Measurements from ENCODE around the gene HELZ. TPM values are rescaled to one million over a fixed set of nuclear protein-coding genes. Genes with fewer than 3 reads are reported as not detected.
"Not testable (repeated sequence)": the region's sequence is repeated elsewhere in the genome, so short reads cannot be mapped to it uniquely, and the experiment has no call there.

Gene HELZ
- total RNA-seq, 1 experiment from 2014 or later, result 75.0 TPM

DNA sequence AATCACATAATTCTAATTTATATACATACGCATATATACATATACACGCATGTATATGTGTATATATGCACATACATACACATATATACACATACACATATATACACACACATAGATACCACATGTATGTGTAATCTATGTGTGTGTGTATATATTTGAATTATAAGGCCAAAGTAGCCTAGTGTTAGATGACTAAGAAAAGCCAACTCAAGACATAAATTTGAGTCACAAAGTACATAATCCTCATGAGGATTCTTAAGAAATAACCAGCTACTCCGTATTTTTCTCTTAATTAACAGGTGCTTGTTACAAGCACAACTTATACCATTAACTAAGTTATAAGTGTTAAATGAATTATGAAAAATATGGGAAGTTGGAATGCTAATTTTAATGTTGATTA lies 115.7 kb downstream of the HELZ start:
- DNase-seq (ENCODE audit: low spot score), result no peak
- in situ Hi-C loops (cut with HindIII; ENCODE audit: low sequenced_read_pairs), result no loop called here

DNA sequence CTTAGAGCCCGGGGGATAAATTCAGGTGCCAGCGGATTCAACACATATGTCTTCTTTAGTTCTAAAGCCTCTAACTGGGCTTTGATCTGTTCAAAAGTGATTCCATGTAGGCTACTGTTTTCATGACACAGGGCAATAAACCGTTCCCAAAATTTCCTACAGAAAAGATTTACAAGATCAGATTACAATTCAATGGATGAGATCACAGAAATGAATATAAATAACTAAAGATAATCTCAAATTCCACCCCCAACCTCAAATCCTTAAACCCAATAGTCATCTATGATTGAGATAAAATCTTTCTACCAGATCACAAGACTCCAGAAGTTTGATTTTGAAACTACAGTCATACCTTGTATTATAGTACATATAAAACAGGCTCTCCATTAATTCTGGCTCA lies 116.3 kb downstream of the HELZ start:
- DNase-seq (ENCODE audit: low spot score), result no peak
- in situ Hi-C loops (cut with HindIII; ENCODE audit: low sequenced_read_pairs), result no loop called here

DNA sequence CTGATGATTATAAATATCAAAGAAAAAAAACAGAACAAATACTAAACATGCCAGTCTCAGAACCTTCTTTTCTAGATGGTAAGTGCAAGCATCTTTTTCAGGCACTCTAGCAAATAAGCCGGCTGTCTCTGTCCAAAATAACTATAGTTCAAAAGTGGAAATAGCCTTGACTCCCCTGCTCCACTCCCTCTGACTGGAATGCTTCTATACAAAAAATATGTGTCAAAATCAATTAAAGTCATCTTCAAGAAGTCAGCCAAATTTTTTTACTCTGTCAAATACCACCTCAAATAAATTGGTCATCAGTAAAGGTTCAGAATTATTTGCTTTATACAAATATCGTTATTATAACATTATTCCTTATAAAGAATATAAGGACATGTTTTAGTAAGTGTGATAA lies 117.1 kb downstream of the HELZ start:
- in situ Hi-C loops (cut with HindIII; ENCODE audit: low sequenced_read_pairs), result no loop called here
- no peak for DNase-seq (ENCODE audit: low spot score)

- in situ Hi-C loops (cut with HindIII; ENCODE audit: low sequenced_read_pairs), result no loop called here
- no peak for DNase-seq (ENCODE audit: low spot score)
Observed at GRCh38 chr17:67126983-67127382, 118.0 kb downstream of the HELZ start.

GRCh38 chr17:67126543-67126942 lies 118.5 kb downstream of the HELZ start:
- DNase-seq (ENCODE audit: low spot score); in situ Hi-C loops (cut with HindIII; ENCODE audit: low sequenced_read_pairs): not testable (repeated sequence)

DNA sequence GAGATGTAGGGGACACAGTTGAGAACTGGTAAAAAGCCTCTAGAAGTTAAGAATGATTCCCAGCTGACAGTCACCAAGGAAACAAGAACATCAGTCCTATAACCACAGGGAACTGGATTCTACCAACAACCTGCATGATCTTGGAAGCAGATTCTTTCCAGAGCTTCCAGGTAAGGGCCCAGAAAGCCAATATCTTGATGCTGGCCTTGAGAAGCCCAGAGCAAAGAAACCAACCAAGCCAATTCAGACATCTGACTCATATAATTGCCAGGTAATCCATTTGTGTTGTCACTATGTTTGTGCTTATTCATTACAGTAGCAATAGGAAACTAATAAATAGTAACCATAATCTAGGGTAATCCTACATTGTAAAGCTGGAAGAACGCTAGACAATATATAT lies 119.1 kb downstream of the HELZ start:
- in situ Hi-C loops (cut with HindIII; ENCODE audit: low sequenced_read_pairs), result no loop called here
- DNase-seq (ENCODE audit: low spot score), result no peak

DNA sequence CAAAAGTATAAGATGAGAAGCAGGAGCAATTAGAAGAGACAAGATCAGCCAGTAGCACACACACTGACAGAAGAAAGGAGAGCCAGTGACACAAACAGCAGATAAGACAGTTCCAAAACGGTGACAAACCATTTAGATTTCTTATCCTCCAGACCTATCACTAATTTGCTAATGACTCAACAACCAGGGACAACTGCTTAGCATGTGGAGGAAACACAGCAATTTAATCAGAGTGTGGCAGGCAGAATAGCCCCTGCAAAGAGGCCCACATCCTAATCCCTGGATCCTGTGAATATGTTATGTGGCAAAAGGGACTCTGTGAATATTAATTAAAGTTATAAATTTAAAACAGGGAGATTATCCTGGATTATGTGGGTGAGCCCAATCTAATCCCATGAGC lies 119.6 kb downstream of the HELZ start:
- in situ Hi-C loops (cut with HindIII; ENCODE audit: low sequenced_read_pairs), result no loop called here

GRCh38 chr17:67124450-67125148 lies 120.4 kb downstream of the HELZ start:
- in situ Hi-C loops (cut with HindIII; ENCODE audit: low sequenced_read_pairs), result no loop called here
- DNase-seq (ENCODE audit: low spot score), result no peak

More for the DNA sequence above, 119.6 kb downstream of the HELZ start:
- no peak for DNase-seq (ENCODE audit: low spot score)

DNA sequence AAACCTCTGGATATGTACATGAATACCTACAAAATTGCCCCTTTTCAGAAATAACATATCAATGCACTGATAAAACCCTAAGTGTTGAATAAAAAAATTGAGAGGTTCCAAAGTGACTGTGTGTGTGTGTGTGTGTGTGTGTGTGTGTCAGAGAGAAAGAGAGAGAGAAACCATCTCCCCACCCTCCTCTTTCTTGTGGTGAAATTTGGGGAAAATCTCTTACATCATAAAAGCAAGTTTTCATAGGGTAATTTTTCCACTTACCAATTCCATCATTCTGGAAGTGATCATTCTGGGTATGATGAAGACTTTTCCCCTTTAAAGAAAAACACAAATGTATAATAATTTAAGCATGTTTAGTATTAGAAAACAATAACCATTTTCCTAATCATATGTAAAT lies 121.3 kb downstream of the HELZ start:
- no peak for DNase-seq (ENCODE audit: low spot score)
- in situ Hi-C loops (cut with HindIII; ENCODE audit: low sequenced_read_pairs), result no loop called here

DNA sequence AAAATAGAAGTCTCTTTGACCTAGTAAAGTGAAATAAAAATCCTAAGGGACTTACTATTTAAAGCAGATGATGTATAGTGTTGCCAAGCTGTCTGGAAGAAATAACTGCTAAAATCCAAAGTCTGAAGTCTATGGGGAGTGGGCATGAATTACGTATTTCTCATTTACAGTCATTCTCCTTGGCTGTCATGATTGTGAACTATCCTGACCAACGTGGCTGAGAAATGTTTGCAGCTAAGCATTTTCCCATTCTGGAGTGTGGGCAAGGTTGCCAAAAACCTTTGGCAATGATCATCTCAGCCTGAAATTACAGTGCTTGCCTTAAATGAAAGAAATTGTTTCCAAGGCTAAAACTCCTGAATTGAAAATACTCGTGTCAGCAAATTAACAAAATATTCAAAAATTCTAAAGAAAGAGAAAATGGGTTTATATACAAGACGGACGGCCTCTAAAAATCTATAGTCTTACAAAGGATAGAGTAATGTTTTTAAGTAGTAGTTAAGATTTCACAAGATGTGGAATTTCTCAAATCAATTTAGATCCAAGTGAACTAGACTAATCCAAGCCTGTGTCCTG lies 123.6 kb downstream of the HELZ start:
- peak; percentile 79 for DNase-seq (ENCODE audit: low spot score)
- in situ Hi-C loops (cut with HindIII; ENCODE audit: low sequenced_read_pairs), result no loop called here

GRCh38 chr17:67119102-67119501 lies 125.9 kb downstream of the HELZ start:
- in situ Hi-C loops (cut with HindIII; ENCODE audit: low sequenced_read_pairs), result no loop called here
- DNase-seq (ENCODE audit: low spot score), result no peak

DNA sequence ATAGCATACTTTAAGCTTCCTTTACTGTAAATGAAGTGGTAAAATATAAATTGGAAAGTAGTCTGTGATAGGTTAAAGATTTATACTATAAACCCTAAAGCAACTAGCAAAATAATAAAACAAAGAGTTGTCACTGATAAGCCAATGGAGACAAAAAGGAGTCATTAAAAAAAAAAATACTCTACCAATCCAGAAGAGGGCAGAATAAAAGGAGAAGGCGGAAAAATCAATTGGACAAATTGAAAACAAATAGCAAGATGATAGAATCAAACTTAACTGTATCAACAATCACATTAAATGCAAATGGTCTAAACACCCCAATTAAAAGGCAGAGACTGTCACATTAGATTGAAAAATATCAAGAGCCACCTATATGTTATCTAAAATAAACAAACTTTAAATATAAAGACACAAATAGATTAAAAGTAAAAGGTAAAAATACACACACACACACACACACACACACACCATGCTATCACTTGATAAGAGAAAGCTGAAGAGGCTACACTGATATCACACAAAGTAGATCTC lies 128.9 kb downstream of the HELZ start:
- no peak for DNase-seq (ENCODE audit: low spot score)
- in situ Hi-C loops (cut with HindIII; ENCODE audit: low sequenced_read_pairs), result no loop called here

DNA sequence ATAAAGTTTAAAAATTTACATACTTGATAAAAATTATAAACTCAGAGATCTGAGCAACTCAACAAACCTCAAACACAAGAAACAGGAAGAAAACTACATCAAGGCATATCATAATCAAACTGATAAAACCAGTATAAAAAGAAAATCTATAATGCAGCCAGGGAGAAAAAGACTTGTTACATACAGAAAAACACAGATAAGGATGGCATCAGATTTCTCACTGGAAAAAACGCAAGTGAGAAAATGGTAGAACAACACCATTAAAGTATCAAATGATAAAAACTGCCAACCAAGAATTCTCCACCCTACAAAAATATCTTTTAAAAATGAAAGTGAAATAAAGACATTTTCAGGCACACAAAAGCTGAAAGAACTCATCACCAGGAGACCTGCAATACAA lies 129.6 kb downstream of the HELZ start:
- DNase-seq (ENCODE audit: low spot score), result no peak
- in situ Hi-C loops (cut with HindIII; ENCODE audit: low sequenced_read_pairs), result no loop called here

- in situ Hi-C loops (cut with HindIII; ENCODE audit: low sequenced_read_pairs), result no loop called here
- DNase-seq (ENCODE audit: low spot score), result no peak
Observed at GRCh38 chr17:67113486-67113885, 131.5 kb downstream of the HELZ start.

DNA sequence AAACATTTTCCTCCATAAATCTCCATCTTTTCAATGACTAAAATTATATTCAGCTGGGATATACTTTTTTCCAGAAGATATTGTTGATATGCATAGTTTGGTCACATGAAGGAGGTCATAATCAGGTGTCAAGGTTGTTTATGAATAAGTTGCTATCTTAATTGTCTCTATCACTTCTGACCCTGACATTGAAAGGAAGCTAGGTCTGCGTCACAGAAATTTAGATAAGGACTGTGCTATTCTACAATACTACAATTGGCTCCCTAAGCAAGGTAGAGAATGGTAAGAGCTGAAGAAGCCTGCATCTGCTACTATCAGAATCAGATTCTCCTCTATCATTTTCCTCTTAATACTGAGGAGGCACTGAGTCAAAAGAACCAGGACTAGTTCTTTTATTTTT lies 133.2 kb downstream of the HELZ start:
- DNase-seq (ENCODE audit: low spot score), result no peak
- in situ Hi-C loops (cut with HindIII; ENCODE audit: low sequenced_read_pairs), result no loop called here

GRCh38 chr17:67111327-67111726 lies 133.7 kb downstream of the HELZ start:
- DNase-seq (ENCODE audit: low spot score), result no peak
- in situ Hi-C loops (cut with HindIII; ENCODE audit: low sequenced_read_pairs), result no loop called here

DNA sequence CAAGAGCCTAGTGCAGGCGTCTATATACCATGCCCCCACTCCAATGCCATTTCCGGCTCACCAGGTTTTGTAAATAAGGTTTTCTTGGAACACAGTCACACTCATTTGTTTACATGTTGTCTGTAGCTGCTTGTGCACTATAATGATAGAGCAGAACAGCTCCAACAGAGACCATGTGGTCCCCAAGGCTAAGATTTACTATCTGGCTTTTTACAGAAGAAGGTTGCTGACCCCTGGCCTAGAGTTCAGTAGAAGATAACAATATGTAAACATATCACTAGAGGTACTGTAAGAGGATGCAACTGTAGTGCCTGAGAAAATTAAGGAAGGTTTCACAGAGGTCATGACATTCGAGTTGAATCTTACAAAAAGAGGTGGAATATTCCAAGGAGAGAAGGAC lies 134.4 kb downstream of the HELZ start:
- DNase-seq (ENCODE audit: low spot score), result no peak
- in situ Hi-C loops (cut with HindIII; ENCODE audit: low sequenced_read_pairs), result no loop called here

GRCh38 chr17:67109111-67109510 lies 135.9 kb downstream of the HELZ start:
- in situ Hi-C loops (cut with HindIII; ENCODE audit: low sequenced_read_pairs), result no loop called here
- DNase-seq (ENCODE audit: low spot score), result no peak

- DNase-seq (ENCODE audit: low spot score), result no peak
- in situ Hi-C loops (cut with HindIII; ENCODE audit: low sequenced_read_pairs), result no loop called here
Observed at GRCh38 chr17:67107811-67108775, 136.9 kb downstream of the HELZ start.

GRCh38 chr17:67107171-67107570 lies 137.8 kb downstream of the HELZ start:
- in situ Hi-C loops (cut with HindIII; ENCODE audit: low sequenced_read_pairs), result no loop called here
- DNase-seq (ENCODE audit: low spot score), result no peak

Data from G401 (cell line).